Fibroblast of skin of left biceps (primary cell): ENCODE data around the gene IL1R1.
"Not testable (repeated sequence)": the region's sequence is repeated elsewhere in the genome, so short reads cannot be mapped to it uniquely, and the experiment has no call there.

Experiments
- DNase-seq, 2 experiments: peaks; one replicate each; pipeline ENCODE4 v3.0.0-alpha.2; 2013; ENCODE audit warnings: low read depth in 2 of 2

IL1R1 gene

GRCh38 chr2:102110596-102111334, 31.8 kb upstream of the IL1R1 start:
- no peak for DNase-seq

- no peak for DNase-seq
These were observed 30.7 kb upstream of the IL1R1 start for GRCh38 chr2:102111823-102112222.

GRCh38 chr2:102112271-102112670, 30.3 kb upstream of the IL1R1 start:
- no peak for DNase-seq

- peak; percentile 60 to 66 for DNase-seq
These were observed 29.6 kb upstream of the IL1R1 start for GRCh38 chr2:102112692-102113665.

- peak; percentile 91 for DNase-seq
These were observed 28.2 kb upstream of the IL1R1 start for GRCh38 chr2:102114290-102114721.

- DNase-seq: no peak
These were observed 27.6 kb upstream of the IL1R1 start for GRCh38 chr2:102114851-102115497.

GRCh38 chr2:102116630-102117471, 25.7 kb upstream of the IL1R1 start:
- no peak for DNase-seq

GRCh38 chr2:102117472-102117858, 25.1 kb upstream of the IL1R1 start:
- no peak for DNase-seq

GRCh38 chr2:102119255-102119654, 23.3 kb upstream of the IL1R1 start:
- no peak for DNase-seq

- DNase-seq: no peak
These were observed 22.3 kb upstream of the IL1R1 start for GRCh38 chr2:102120261-102120660.

- DNase-seq: no peak
These were observed 21.8 kb upstream of the IL1R1 start for GRCh38 chr2:102120701-102121159.

GRCh38 chr2:102122115-102122514, 20.4 kb upstream of the IL1R1 start:
- DNase-seq: peak; percentile 81 to 83

GRCh38 chr2:102122909-102123308, 19.6 kb upstream of the IL1R1 start:
- DNase-seq: no peak

GRCh38 chr2:102124421-102124820, 18.1 kb upstream of the IL1R1 start:
- DNase-seq: not testable (repeated sequence)

GRCh38 chr2:102126169-102126568, 16.4 kb upstream of the IL1R1 start:
- DNase-seq: no peak

- DNase-seq: no peak
These were observed 15.9 kb upstream of the IL1R1 start for GRCh38 chr2:102126660-102127059.

GRCh38 chr2:102129082-102129481, 13.5 kb upstream of the IL1R1 start:
- DNase-seq: no peak

- no peak for DNase-seq
These were observed 12.4 kb upstream of the IL1R1 start for GRCh38 chr2:102129951-102130646.

GRCh38 chr2:102130647-102130991, 11.9 kb upstream of the IL1R1 start:
- no peak for DNase-seq

- no peak for DNase-seq
These were observed 11.0 kb upstream of the IL1R1 start for GRCh38 chr2:102131564-102131963.

GRCh38 chr2:102137138-102137537, 5.4 kb upstream of the IL1R1 start:
- DNase-seq: no peak
